Activated naive CD8-positive, alpha-beta T cell treated with anti-CD3 and anti-CD28 coated beads, Interleukin-2, amount 50 U/mL, for 16 hours (primary cell): ENCODE measurements around the gene CD68.

Experiments
- DNase-seq: peaks from one replicate; pipeline ENCODE4 v3.0.0-alpha.2; 2020; ENCODE audit warnings: low read depth, low spot score

The CD68 gene, protein sequence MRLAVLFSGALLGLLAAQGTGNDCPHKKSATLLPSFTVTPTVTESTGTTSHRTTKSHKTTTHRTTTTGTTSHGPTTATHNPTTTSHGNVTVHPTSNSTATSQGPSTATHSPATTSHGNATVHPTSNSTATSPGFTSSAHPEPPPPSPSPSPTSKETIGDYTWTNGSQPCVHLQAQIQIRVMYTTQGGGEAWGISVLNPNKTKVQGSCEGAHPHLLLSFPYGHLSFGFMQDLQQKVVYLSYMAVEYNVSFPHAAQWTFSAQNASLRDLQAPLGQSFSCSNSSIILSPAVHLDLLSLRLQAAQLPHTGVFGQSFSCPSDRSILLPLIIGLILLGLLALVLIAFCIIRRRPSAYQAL

DNA sequence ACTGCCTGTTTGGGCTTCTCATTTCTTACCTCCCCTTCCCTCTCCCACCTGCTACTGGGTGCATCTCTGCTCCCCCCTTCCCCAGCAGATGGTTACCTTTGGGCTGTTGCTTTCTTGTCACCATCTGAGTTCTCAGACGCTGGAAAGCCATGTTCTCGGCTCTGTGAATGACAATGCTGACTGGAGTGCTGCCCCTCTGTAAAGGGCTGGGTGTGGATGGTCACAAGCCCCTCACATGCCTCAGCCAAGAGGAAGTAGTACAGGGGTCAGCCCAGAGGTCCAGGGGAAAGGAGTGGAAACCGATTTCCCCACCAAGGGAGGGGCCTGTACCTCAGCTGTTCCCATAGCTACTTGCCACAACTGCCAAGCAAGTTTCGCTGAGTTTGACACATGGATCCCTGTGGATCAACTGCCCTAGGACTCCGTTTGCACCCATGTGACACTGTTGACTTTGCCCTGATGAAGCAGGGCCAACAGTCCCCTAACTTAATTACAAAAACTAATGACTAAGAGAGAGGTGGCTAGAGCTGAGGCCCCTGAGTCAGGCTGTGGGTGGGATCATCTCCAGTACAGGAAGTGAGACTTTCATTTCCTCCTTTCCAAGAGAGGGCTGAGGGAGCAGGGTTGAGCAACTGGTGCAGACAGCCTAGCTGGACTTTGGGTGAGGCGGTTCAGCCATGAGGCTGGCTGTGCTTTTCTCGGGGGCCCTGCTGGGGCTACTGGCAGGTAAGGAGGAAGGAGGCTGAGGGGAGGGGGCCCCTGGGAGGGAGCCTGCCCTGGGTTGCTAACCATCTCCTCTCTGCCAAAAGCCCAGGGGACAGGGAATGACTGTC lies at the start of gene CD68:
Gene CD68 (plus strand): TSS at position 638 of the 833 bp plus-strand sequence. CDS start 40 bp downstream, at position 678.
- DNase-seq: peak; percentile 50

DNA sequence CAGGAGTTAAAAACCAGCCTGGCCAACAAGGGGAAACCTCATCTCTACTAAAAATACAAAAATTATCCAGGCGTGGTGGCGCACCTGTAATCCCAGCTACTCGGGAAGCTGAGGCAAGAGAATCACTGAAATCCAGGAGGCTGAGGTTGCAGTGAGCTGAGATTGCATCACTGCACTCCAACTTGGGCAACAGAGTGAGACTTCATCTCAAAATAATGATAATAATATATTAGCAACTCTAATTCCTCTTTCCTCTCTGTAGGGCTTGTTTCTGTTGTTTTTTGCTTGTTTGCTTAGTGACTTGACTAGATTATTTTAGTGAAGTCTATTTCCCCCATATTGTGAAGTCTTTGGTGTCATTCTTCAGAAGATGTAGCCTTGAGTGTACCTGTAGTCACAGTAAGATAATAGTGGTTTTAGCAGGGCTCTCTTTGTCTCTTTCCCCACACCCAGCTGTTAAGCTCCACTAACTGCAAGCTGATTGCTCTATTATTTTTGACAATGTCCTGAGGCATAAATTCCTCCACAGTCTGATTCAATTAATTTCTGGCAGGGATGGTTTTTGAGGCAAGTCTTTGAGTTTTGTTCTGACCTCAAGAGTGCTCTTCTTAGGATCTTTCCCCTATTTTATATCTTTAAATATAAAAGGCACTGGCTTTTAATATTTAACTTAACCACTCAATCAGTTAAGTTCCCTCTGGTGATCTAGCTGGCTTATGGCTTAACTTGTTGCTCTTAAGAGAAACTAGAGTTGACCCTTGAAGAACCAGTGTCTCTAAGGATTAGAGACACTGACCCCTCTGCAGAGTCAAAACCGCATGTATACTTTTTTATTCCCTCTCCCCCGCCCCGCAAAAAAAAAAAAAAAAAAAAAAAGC lies 49.2 kb upstream of the CD68 start:
- no peak for DNase-seq

DNA sequence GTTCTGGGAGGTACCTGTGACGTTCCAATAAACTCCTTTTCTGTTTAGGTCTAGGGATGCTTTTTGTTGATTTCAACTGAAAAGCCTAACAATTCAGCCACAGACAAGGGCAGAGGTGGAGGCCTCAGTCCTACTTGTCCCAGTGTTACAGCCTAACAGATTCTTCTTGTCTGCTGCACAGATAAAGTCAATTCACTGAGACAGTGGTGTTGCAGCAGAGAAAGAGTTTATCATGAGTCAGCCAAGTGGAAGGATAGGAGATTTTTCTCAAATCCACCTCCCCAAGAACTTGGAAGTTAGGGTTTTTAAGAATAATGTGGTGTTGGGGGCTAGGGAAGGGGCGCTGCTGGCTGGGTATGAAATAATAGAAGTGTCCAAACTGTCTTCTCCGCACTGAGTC lies 41.4 kb upstream of the CD68 start:
- no peak for DNase-seq

DNA sequence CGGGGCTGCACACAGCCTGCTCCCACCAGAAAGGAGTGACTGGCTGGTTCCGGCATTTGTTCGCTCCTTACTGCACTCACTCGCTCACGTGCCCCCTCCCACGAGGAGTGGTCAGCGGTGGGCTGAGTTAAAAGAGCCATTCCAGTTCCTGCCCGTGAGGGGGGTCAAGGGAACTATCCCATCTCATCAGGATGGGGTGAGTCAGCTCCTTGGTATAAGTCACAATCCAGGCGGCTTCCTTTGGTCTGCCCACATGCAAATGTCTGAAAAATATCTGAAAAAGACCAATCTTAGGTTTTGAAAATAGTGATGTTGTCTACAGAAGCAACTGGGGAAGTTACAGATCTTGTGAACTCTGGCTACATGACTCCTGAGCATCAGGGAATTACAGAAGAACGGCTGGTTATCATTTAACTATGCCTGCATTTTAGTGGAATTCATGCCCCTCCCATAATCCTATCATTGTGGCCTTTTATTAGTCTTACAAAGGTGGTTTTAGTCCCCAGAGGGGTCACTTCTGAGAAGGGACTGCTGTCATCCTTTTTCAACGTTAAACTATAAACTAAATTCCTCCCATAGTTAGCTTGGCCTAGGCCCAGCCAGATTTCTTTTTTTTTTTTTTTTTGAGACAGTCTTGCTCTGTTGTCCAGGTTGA lies 40.4 kb upstream of the CD68 start:
- DNase-seq: no peak

DNA sequence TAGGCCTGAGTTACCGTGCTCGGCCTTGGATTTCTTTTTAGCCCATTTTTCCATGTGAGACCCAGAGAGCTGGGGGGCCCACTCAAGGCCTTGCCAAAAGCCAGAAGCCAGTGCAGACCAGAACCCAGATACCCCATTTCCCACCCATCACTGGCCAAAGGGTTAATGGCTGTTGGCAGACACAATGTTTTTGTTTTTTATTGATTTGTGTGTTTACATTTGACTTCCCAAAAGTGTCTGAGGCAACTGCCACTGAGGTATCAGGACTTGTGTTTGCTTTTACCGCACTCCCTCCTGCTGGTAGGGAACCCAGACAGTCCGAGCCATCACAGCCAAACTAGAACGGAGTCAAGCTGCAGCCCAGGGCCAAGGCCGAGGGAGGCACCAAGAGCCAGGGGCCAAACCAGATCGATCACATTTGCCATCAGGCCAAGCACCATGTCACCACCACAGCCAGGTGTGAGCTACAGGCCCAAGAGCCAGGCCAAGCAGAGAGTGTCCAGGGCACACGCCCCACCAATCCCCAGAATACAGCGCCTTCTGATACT lies 38.3 kb upstream of the CD68 start:
- no peak for DNase-seq

DNA sequence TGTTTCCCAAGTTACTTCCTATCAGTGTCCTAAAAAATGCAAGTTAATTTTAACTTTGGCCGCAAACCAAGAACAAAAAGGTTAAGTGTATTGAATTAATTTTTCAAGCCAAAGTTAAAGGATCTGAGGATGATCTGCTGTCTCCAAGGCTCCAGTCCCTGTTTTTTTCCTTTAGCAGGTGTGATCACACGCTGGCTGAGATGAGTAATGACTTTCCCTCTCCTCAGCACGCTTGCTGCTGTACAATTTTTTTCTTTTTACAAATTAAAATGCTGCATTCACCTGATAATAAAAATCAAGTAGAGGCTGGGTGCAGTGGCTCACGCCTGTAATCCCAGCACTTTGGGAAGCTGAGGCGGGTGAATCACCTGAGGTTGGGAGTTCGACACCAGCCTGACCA lies 34.5 kb upstream of the CD68 start:
- DNase-seq: no peak

DNA sequence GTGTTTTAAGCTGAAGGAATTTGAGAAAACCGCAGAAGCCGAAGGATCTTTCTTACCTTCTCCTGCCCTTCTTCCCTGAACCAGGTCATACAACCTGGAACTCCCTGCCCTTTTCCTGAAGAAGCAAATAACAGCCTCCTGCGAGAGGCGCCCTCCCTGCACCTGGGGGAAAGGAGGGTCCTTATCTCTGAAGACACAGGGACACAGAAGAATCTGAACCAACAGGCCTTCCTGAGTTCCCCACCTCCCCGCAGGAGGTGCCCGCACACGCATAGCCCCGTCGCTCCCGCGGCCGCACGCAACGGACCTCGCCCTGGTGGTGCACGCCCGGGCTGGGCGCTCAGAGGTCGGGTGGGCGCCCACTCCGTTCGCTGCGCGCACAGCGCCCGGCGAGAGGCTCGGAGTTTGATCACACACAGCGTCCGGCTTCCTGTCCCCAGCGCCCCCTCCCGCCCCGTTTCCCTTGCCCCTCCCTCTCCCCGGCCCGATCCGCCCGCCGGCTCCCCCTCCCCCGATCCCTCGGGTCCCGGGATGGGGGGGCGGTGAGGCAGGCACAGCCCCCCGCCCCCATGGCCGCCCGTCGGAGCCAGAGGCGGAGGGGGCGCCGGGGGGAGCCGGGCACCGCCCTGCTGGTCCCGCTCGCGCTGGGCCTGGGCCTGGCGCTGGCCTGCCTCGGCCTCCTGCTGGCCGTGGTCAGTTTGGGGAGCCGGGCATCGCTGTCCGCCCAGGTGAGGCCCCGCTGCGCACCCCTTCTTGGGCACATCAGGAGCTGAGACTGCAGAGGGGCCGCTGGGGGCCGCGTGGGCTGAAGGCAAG lies 30.6 kb upstream of the CD68 start, which contains the start of gene TNFSF12:
Gene TNFSF12 (plus strand): TSS at position 474 of the 816 bp plus-strand sequence. CDS start 96 bp downstream, at position 570.
- no peak for DNase-seq

DNA sequence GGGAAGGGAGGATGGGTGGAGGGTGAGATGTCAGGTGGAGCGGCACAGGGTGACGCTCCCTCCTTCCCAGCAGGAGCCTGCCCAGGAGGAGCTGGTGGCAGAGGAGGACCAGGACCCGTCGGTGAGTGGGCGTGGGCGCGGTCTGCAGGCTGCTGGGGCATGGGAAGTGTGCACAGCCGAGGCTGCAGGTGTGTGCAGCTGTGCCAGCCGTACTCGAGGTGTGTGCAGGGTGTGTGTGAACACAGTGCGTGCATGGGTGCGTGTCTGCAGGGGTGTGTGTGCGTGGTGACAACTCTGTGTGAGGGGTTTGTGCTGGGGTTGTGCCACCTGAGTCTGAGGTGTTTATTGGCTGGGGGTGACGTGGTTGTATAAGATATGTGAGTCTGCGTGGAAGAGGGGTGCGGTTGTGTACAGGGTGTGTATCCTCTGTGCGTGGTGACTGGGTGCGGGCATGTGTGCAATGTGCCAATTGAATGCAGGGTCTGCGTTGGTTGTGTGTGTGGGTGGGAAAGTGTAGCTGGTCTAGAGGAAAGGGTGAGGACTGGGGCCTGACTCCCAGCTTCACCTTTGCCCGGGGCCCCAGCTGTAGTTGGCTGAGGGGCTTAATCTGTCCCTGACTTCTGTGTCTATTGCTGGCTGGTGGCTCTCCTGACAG lies 29.9 kb upstream of the CD68 start:
- no peak for DNase-seq

DNA sequence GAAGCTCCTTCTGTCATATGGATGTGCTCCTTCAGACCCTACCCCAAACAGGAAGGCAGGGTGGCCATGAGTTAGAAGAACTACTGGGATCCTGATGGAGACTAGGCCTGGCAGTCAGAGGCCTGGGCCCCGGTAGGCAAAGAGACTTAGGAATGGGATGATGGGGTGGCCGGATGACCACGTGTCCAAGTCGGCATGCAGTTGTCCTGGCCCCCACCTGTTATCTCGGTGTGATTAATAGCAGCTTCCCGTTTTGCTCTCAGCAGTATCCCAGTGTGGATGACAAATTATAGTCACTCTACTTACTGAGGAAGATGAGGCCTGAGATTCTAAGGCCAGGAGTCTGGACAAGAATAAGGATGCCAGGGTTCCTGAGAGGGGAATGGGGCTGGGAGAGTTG lies 29.1 kb upstream of the CD68 start:
- no peak for DNase-seq

DNA sequence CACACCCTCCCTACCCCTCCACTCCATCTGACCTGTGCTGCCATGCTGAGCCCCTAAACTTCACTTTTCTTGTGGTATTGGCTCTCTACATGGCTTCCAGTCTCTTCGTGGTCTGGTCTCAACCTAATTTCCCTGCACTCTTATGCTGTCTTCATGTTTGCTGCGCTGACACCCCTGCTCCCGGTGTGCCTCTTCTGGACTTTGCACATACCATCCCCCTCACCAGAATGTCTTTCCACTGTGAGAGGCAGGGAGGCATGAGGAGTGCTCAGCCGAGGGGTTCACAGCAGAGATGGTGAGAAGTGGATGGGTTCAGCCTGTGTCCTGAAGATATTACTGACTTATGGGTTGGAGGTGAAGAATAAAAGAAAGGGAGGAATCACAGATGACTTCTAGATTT lies 28.0 kb upstream of the CD68 start:
- no peak for DNase-seq

DNA sequence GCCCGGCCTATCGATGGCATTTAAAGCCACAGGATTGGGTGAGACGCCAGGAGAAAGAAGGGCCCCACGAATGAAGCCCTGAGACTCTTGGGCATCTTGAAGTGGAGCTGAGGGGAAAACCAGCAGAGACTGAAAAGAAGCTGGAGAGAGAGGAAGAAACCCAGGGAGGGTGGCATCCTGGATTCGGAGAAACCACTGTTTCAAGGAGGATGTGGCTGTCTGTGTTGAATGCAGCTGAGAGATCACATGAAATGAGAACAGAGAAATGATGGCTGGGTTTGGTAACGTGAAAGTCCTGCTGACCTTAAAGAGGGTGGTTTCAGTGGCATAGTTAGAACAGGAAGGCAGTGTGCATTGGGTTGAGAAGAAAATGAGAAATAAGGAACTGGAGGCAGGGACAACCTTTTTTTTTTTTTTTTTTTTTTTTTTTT lies 26.8 kb upstream of the CD68 start:
- DNase-seq: no peak

DNA sequence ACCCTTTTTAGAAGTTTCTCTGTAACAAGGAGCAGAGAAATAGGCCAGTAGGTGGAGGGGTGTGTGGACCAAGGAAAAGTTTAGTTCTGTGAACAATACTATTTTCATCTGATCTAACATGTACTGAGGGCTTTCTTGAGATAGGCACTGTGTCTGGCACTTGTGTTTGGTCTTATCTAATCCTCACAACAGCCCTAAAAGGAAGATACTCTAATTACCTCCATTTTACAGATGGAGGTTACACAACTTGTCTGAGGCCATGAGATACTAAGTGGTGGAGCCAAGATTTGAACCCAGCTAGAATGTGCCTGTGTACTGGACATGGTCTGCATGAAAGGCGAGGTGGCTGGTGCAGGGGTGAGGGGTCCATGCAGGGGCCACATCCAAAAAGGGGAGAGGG lies 26.1 kb upstream of the CD68 start:
- DNase-seq: no peak

DNA sequence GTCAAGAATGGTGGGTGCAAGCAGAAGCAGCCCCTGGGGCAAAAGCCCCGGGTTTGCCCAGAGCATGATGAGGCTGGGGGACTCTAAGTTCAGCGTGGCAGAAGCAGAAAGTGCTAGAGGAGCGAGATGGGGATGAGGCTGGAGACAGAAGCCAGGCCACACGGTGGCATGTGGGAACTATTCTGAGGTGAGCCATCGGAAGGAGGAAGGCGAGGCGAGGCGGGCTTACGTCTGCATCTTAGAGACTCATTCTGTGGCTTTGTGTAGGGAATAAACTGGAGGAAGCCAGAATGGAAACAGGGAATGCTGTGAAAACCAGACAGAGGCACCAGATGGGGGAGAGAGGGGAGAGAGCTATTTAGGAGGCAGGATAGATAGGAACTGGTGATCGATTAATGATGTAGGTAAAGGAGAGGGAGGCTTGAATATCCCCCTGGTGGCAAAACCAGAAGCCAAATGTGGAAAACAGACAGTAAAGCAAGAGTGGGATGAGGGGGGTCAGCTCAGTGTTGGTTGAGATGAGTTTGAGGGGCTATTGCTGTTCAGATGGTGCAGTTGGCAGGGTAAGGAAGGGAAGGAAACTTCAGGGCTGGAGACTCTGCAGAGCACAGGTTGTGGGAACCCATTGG lies 24.0 kb upstream of the CD68 start:
- no peak for DNase-seq

DNA sequence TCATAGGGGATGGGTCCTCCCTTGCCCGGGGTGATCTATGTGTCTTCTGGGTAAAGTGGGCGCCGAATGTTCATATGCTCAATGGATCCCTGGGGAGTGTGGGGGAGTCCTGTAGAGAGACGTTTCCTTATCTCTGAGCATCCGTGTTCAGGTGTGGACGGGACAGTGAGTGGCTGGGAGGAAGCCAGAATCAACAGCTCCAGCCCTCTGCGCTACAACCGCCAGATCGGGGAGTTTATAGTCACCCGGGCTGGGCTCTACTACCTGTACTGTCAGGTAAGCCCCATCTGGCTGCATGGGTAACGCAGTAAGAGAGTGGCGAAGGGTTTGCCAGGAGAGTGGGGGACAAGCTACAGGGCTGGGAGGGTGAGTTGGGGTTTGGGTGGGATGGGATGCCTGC lies 22.8 kb upstream of the CD68 start:
- no peak for DNase-seq

DNA sequence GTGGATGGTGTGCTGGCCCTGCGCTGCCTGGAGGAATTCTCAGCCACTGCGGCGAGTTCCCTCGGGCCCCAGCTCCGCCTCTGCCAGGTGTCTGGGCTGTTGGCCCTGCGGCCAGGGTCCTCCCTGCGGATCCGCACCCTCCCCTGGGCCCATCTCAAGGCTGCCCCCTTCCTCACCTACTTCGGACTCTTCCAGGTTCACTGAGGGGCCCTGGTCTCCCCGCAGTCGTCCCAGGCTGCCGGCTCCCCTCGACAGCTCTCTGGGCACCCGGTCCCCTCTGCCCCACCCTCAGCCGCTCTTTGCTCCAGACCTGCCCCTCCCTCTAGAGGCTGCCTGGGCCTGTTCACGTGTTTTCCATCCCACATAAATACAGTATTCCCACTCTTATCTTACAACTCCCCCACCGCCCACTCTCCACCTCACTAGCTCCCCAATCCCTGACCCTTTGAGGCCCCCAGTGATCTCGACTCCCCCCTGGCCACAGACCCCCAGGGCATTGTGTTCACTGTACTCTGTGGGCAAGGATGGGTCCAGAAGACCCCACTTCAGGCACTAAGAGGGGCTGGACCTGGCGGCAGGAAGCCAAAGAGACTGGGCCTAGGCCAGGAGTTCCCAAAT lies 22.2 kb upstream of the CD68 start:
- DNase-seq: no peak

DNA sequence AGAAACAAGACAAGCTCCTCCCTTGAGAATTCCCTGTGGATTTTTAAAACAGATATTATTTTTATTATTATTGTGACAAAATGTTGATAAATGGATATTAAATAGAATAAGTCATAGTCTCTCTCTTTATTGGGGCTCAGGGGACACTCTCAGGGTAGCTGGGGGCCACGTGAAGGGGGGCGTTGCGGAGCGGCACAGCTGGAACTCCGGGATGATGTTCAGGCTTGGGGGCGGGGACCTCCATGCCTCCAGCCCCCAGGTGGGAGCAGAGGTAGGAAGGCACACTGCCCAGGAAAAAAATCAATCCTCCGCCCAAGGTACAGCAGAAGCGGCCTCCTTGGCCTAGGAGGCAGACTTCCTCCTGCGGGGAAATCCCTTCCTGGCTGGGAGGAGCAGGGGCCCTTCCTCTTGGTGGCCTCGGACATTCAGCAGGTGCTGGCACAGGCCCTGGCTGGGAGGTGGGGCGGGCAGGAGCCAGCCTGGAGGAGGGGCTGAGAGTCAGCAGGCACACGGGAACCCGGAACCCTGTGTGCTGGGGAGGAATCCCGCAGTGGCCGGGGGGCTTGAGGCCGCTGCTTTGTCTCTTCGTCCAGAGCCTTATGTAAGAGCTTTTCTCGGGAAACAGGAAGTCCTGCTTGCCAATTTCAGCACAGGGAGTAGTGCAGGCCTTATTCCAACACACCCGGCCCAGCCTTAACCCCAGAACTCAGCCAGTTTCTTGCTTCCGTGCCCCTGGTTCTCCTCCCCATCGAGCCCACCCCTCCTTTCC lies 21.5 kb upstream of the CD68 start:
- no peak for DNase-seq

DNA sequence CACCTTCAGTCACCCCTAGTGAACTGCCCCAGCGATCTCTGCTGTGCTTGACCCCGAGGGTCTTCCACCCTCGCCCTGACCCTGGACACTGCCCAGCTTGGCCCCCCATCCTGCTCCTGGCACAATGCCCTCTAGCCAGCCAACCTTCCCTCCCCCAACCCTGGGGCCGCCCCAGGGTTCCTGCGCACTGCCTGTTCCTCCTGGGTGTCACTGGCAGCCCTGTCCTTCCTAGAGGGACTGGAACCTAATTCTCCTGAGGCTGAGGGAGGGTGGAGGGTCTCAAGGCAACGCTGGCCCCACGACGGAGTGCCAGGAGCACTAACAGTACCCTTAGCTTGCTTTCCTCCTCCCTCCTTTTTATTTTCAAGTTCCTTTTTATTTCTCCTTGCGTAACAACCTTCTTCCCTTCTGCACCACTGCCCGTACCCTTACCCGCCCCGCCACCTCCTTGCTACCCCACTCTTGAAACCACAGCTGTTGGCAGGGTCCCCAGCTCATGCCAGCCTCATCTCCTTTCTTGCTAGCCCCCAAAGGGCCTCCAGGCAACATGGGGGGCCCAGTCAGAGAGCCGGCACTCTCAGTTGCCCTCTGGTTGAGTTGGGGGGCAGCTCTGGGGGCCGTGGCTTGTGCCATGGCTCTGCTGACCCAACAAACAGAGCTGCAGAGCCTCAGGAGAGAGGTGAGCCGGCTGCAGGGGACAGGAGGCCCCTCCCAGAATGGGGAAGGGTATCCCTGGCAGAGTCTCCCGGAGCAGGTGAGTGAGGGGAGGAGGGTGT lies 20.7 kb upstream of the CD68 start, which contains the start of gene TNFSF13:
Gene TNFSF13 (plus strand): TSS at position 207 of the 776 bp plus-strand sequence. CDS start 290 bp downstream, at position 497.
- no peak for DNase-seq
